Uterine smooth muscle cell (primary cell): ENCODE measurements around the gene WDR26. TPM values are rescaled to one million over a fixed set of nuclear protein-coding genes. Genes with fewer than 3 reads are reported as not detected.

Experiments used
- total RNA-seq: library from RNA; depleted of rRNA; stranded (reverse); fragments of >200 nt; gene quantifications from 2 replicates; pipeline ENCODE4 v1.2.3, GENCODE V29; 2014

Gene WDR26
- total RNA-seq: 72.5 and 77.9 TPM in 2 replicates

GRCh38 chr1:224434691-224435317, at the start of gene WDR26:
TSS of gene WDR26 (minus strand) at chr1:224434797.

DNA sequence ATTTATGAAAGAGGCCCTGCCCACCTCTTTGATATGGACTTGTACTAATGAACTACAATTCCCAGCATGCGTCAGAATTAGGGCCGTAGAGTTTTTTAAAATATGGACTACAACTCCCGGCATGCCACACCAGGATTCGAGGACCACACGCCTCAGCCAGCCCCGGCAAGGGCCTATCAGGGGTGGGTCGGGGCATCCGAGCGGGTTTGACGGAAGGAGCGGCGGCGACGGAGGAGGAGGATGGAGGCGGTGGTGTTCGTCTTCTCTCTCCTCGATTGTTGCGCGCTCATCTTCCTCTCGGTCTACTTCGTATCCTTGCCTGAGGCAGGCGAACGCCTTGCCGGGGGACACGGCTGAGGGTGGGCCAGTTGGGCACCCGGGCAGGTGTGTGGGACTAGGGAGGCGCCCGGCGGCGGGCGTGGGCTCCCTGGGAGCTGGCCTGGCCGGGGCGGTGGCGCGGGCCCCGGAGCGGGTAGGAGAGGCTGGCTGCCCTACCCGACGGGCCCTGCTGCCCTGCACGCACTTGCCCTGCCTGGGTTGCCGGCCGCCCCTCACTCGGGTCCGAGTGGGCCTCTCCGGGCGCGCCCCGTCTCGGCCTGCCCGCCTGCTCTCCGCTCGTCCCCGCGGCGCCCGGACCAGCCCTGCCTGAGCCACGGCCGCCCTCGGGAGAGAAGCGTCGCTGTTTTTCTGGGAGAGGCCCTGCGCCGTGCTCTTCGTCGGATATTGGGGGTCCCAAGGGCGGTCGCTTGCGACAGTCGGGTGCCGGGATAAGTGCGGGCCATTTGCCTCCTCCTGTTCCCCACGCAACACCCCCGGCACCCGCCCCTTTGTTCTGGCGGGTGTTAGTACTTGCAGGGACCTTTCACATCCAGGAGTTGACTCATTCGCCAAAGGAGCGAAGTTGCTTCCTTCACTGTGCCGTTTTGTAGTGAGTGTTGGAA, 77.6 kb downstream of the WDR26 start, which contains the start of gene CNIH4:
TSS of gene CNIH4 (plus strand) at position 195 of the 941 bp plus-strand sequence. CDS start at position 241, 46 bp downstream.

Other genes with a start within 250 kb of the WDR26 start
- 35.7 and 42.7 TPM in 2 replicates for gene NVL, start 104.6 kb downstream of the WDR26 start, total RNA-seq
- 65.7 and 137 TPM in 2 replicates for gene CNIH4, start 77.9 kb downstream of the WDR26 start, total RNA-seq
- 20.9 and 23.5 TPM in 2 replicates for gene CNIH3, start 181.5 kb upstream of the WDR26 start, total RNA-seq